HepG2 (cell line): ENCODE data around the gene BASP1. TPM values are rescaled to one million over a fixed set of nuclear protein-coding genes. Genes with fewer than 3 reads are reported as not detected.

Experiments used
- ATAC-seq: fragments of 200-7000 bp; cut with Tn5 transposase; 3 replicates; pipeline ENCODE4 v1.9.1; 2020; ENCODE audit warnings: mild to moderate bottlenecking, moderate library complexity
- BruUV-seq: library from RNA; stranded (reverse); fragments of 400-500 nt; replicated peaks from 2 replicates; lab custom pipeline; 2021; lab: Mats Ljungman, UMichigan
- CTCF ChIA-PET: fragments of 300-600 bp; formaldehyde crosslinking; extraction: SDS; loops from one replicate; lab custom pipeline; 2021; ENCODE audit warnings: low total read pairs, inconsistent platforms, low intra/inter-chr PET ratio; lab: Yijun Ruan, JAX
- POLR2A ChIA-PET: fragments of 350-600 bp; sonication (Branson Sonifier 250); formaldehyde crosslinking; loops from one replicate; lab custom pipeline; 2020; ENCODE audit warnings: antibody characterized with exemption, inconsistent platforms; lab: Yijun Ruan, JAX
- DNase-seq: peaks from one replicate; pipeline ENCODE4 v3.0.0-alpha.2; 2015; ENCODE audit warnings: low spot score
- FAIRE-seq: peaks from 3 replicates; lab custom pipeline; 2011; peaks lifted over from hg19 to GRCh38; lab: Jason Lieb, UNC
- H2AFZ ChIP-seq: one replicate; pipeline ENCODE4 v1.6.1; 2011; ENCODE audit warnings: low read length, inconsistent platforms
- H3K27ac ChIP-seq: fragments of 300-600 bp; 3 replicates; pipeline ENCODE4 v1.8.0; 2011; ENCODE audit warnings: mixed run types, mild to moderate bottlenecking, mixed read lengths, low read length, inconsistent platforms; ENCODE audit not compliant: insufficient read depth; ENCODE audit errors: extremely low read length
- H3K27me3 ChIP-seq, 2 experiments: fragments of 200-600 bp in 1 of 2; 2 replicates in 1 of 2; 3 replicates in 1 of 2; pipeline versions ENCODE4 v1.6.0 to v1.8.0; 2011; ENCODE audit warnings: low read length in 2 of 2, mild to moderate bottlenecking in 2 of 2, moderate library complexity in 2 of 2, inconsistent platforms in 1 of 2; ENCODE audit not compliant: insufficient read depth in 2 of 2, control insufficient read depth in 1 of 2
- H3K36me3 ChIP-seq, 2 experiments: fragments of 200-600 bp in 1 of 2; replicated peaks in 1 of 2; 2 replicates in 1 of 2; 3 replicates in 1 of 2; pipeline versions ENCODE4 v1.5.1 to v1.8.0; 2011; ENCODE audit warnings: low read length in 2 of 2, inconsistent platforms in 1 of 2; ENCODE audit not compliant: insufficient read depth in 2 of 2, control insufficient read depth in 1 of 2
- H3K4me1 ChIP-seq: 2 replicates; pipeline ENCODE4 v1.5.1; 2012; ENCODE audit warnings: low read length, inconsistent platforms; ENCODE audit not compliant: insufficient read depth
- H3K4me2 ChIP-seq: 2 replicates; pipeline ENCODE4 v1.6.0; 2011; ENCODE audit warnings: low read depth, low read length, inconsistent platforms
- H3K4me3 ChIP-seq, 3 experiments: fragments of 200-600 bp in 1 of 3; sonication (generic), shearing (Covaris generic) in 1 of 3; replicated peaks in 1 of 3; 2 replicates each; pipeline ENCODE4 v1.5.1; 2011 to 2016; ENCODE audit warnings: low read length in 3 of 3, inconsistent platforms in 2 of 3, low read depth in 2 of 3, mild to moderate bottlenecking in 2 of 3, control low read depth in 1 of 3, mixed read lengths in 1 of 3; ENCODE audit not compliant: insufficient read depth in 1 of 3
- H3K79me2 ChIP-seq: one replicate; pipeline ENCODE4 v1.6.1; 2011; ENCODE audit warnings: low read length, inconsistent platforms; ENCODE audit not compliant: insufficient read depth
- H3K9ac ChIP-seq: 2 replicates; pipeline ENCODE4 v1.6.0; 2011; ENCODE audit warnings: mild to moderate bottlenecking, low read depth, low read length, inconsistent platforms; ENCODE audit not compliant: insufficient read depth
- H3K9me3 ChIP-seq: 2 replicates; pipeline ENCODE4 v1.5.1; 2012; ENCODE audit warnings: mild to moderate bottlenecking, low read length
- H4K20me1 ChIP-seq: 2 replicates; pipeline ENCODE4 v1.6.0; 2011; ENCODE audit warnings: inconsistent platforms, mild to moderate bottlenecking, low read length, moderate library complexity; ENCODE audit not compliant: insufficient read depth
- MXD4 ChIP-seq: IDR thresholded peaks from 2 replicates; pipeline ENCODE4 v1.6.1; 2016; ENCODE audit warnings: mild to moderate bottlenecking, missing biosample characterization, missing genetic modification reagents
- SIN3B ChIP-seq: fragments of 150-350 bp; IDR thresholded peaks from 2 replicates; pipeline ENCODE4 v1.6.1; 2014; ENCODE audit warnings: low read length
- ZFP90 ChIP-seq: sonication (generic); formaldehyde crosslinking; IDR thresholded peaks from 2 replicates; pipeline ENCODE4 v1.8.0; 2022; ENCODE audit warnings: missing genetic modification reagents, mild to moderate bottlenecking, inconsistent platforms, borderline replicate concordance
- ZNF224 ChIP-seq: sonication (generic); formaldehyde crosslinking; IDR thresholded peaks from 2 replicates; pipeline ENCODE4 v1.5.0; 2020; ENCODE audit warnings: mild to moderate bottlenecking, missing genetic modification reagents
- whole genome bisulfite sequencing: methylation state at CpG from one replicate; pipeline ENCODE4 v1.1.6; 2017; ENCODE audit warnings: low lambda C conversion rate; 5-methylcytosine and 5-hydroxymethylcytosine counted together
- in situ Hi-C: cut with HindIII; loops from 2 replicates; pipeline ENCODE4 v1.10.0; 2017; ENCODE audit warnings: low pct_unique_long_range_greater_than_20kb; ENCODE audit not compliant: extremely low pct_ligation_motif_present
- intact Hi-C: fragments of 100-400 bp; cut with micrococcal nuclease; formaldehyde crosslinking; loops from one replicate; pipeline ENCODE4 v1.10.0; 2022; ENCODE audit not compliant: unreplicated experiment
- polyA plus RNA-seq, 8 experiments: library from polyadenylated mRNA; depleted of rRNA in 3 of 8; stranded (reverse) in 7 of 8; unstranded in 1 of 8; fragments of >200 nt; fragmentation: Illumina TruSeq in 4 of 8; extraction: Trizol in 4 of 8; gene quantifications; 2 replicates each; pipeline versions ENCODE4 v1.2.1 to v1.2.3, GENCODE V29; 2011 to 2016; ENCODE audit warnings: low read depth in 4 of 8, missing spikeins in 1 of 8, mixed read lengths in 1 of 8; ENCODE audit not compliant: insufficient read depth in 1 of 8
- total RNA-seq, 5 experiments: library from RNA; depleted of rRNA; stranded (reverse); fragments of >200 nt; fragmentation: Illumina TruSeq; extraction: Trizol; gene quantifications; 2 replicates each; pipeline ENCODE4 v1.2.3, GENCODE V29; 2016; ENCODE audit warnings: low read depth in 1 of 5
- TF ChIP-seq, protein P1 (sequence below): sonication (generic); formaldehyde crosslinking; IDR thresholded peaks from 2 replicates; pipeline ENCODE4 v1.4.0; 2020; ENCODE audit warnings: low read depth, mild to moderate bottlenecking, missing genetic modification reagents

The BASP1 gene
- total and polyA plus RNA-seq, 2 of the 13 experiments (the other 11 are each of a cell fraction or from before 2014, with no cell fraction given): 0.04 TPM; not detected in 1

DNA sequence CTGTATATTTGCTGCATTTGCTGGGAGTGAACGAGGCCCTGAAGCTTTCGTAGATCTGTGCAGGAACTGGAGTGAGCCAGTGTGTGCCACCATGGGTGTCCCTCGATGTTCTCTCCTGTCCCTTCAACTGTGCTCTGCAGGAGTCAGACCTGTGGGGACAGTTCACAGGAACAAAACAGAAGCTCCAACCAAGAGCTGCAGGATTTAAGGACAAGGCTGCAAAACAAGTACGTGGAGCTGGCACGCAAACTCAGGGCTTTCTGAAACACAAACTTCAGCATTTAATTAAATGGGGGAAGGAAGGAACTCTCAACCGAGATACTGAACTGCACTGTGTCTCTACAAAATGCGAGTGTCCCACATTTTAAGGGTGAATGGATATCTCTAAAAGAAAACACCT, 24.2 kb downstream of the BASP1 start:
- TF ChIP-seq, protein P1, sequence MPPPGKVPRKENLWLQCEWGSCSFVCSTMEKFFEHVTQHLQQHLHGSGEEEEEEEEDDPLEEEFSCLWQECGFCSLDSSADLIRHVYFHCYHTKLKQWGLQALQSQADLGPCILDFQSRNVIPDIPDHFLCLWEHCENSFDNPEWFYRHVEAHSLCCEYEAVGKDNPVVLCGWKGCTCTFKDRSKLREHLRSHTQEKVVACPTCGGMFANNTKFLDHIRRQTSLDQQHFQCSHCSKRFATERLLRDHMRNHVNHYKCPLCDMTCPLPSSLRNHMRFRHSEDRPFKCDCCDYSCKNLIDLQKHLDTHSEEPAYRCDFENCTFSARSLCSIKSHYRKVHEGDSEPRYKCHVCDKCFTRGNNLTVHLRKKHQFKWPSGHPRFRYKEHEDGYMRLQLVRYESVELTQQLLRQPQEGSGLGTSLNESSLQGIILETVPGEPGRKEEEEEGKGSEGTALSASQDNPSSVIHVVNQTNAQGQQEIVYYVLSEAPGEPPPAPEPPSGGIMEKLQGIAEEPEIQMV (CRISPR knock-in tag): no peak
- TF ChIP-seq ZFP90: no peak
- TF ChIP-seq MXD4: no peak
- TF ChIP-seq ZNF224 (CRISPR knock-in tag): no peak
- H3K79me2 ChIP-seq: no peaks in the 10 kb centered on the region
- peaks cover 0 to 3% of the 10 kb centered on the region in 2 experiments; a peak in 1 of 5 replicates for H3K27me3 ChIP-seq
- no peak for ATAC-seq
- no peaks in the 10 kb centered on the region for H3K9me3 ChIP-seq
- H3K4me1 ChIP-seq: no peaks in the 10 kb centered on the region
- H3K9ac ChIP-seq: no peak overlapping the region
- 27% methylated on average over 7 of the region's 7 CpGs for WGBS
- in situ Hi-C loops: no loop called here
- FAIRE-seq: no peak
- no peak overlapping the region for H3K4me2 ChIP-seq
- BruUV-seq: no TSS peak
- no peak for DNase-seq
- no peaks in the 10 kb centered on the region for H3K36me3 ChIP-seq
- no peaks in the 10 kb centered on the region for H4K20me1 ChIP-seq
- intact Hi-C loops: no loop called here
- no peak overlapping the region for H3K4me3 ChIP-seq
- no peak overlapping the region for H3K27ac ChIP-seq
- POLR2A ChIA-PET: no interaction called here
- H2AFZ ChIP-seq: no peak overlapping the region
- CTCF ChIA-PET: no interaction called here

DNA sequence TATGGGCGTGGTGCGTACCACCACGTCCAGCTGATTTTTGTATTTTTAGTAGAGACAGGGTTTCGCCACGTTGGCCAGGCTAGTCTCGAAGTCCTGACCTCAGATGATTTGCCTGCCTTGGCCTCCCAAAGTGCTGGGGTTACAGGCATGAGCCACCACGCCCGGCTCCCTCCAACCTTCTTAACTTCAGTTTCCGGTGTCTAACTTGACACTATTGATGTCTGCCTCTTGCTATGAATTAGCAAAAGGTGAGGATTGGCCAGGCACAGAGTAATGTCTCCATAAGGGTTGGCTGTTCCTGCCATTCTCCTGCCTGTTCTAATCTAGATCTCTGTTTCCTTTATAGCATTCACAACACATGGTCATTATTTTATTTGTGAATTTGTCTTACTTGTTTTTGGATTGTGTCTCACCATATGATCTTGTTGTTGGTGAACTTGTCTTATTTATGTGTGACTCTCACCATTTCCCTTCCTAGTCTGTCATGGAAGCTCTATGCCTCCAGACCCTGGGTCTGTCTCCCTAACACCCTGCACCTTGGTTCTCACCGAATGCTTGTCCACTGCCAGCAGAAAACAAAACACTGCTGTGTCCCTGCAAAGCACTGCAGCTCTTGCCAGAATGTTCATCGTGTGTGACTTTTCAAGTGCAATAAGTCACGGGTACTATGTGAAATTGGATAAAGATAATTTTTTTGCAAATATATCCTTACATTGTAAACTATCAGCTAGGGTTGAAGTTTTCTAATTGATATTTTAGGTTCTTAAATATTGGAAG, 26.0 kb downstream of the BASP1 start:
- Histone ChIP-seq H2AFZ (no peak overlapping the region), H4K20me1 (no peaks in the 10 kb centered on the region), H3K4me1 (no peaks in the 10 kb centered on the region), H3K36me3 (no peaks in the 10 kb centered on the region), H3K9ac (no peak overlapping the region), H3K27me3 (peaks cover 0 to 1% of the 10 kb centered on the region in 2 experiments; a peak in 1 of 5 replicates), H3K9me3 (no peaks in the 10 kb centered on the region), H3K4me3 (no peak overlapping the region), H3K79me2 (no peaks in the 10 kb centered on the region), H3K4me2 (no peak overlapping the region), H3K27ac (no peak overlapping the region)
- TF ChIP-seq SIN3B: no peak
- no peak for FAIRE-seq
- DNase-seq: no peak
- 21% methylated on average over 12 of the region's 12 CpGs for WGBS
- CTCF ChIA-PET: no interaction called here
- intact Hi-C loops: no loop called here
- no TSS peak for BruUV-seq
- in situ Hi-C loops: no loop called here
- no peak for ATAC-seq
- POLR2A ChIA-PET: no interaction called here
